Gastroesophageal sphincter (tissue), 4 donors: ENCODE data around the gene EVA1A. TPM values are rescaled to one million over a fixed set of nuclear protein-coding genes. Genes with fewer than 3 reads are reported as not detected.

Experiments used
- ATAC-seq: fragments of 150-250 bp; one replicate; pipeline ENCODE4 v1.9.1; 2016; ENCODE audit warnings: mild to moderate bottlenecking, moderate library complexity
- H3K27ac ChIP-seq, 4 donors: fragments of 200-600 bp; sonication (generic) in 3 of 4; 1 replicate in 3 of 4; 2 replicates in 1 of 4; pipeline ENCODE4 v1.5.1; 2016 to 2019
- H3K27me3 ChIP-seq: fragments of 200-600 bp; sonication (generic); one replicate; pipeline ENCODE4 v1.5.1; 2019
- H3K36me3 ChIP-seq, 2 donors: fragments of 200-600 bp; sonication (generic); one replicate each; pipeline ENCODE4 v1.5.1; 2019; ENCODE audit warnings: control low read depth in 1 of 2
- H3K4me1 ChIP-seq, 3 donors: fragments of 200-600 bp; sonication (generic); 1 replicate in 2 of 3; 2 replicates in 1 of 3; pipeline ENCODE4 v1.5.1; 2016 to 2019; ENCODE audit warnings: control low read depth in 2 of 3
- H3K4me3 ChIP-seq, 2 donors: fragments of 200-600 bp; sonication (generic); one replicate each; pipeline ENCODE4 v1.5.1; 2019; ENCODE audit warnings: mild to moderate bottlenecking in 1 of 2, moderate library complexity in 1 of 2
- H3K9me3 ChIP-seq, 3 donors: fragments of 200-600 bp; sonication (generic); one replicate each; pipeline ENCODE4 v1.5.1; 2017 to 2019; ENCODE audit warnings: control low read depth in 2 of 3
- CTCF ChIP-seq, 4 experiments: fragments of 200-600 bp in 2 of 4; fragments of 450-650 bp in 2 of 4; sonication (generic) in 1 of 4; IDR thresholded peaks; one replicate each; pipeline ENCODE4 v1.5.1; 2017 to 2019; ENCODE audit warnings: antibody characterized with exemption in 4 of 4, mild to moderate bottlenecking in 2 of 4, moderate library complexity in 2 of 4
- EP300 ChIP-seq: sonication (generic); formaldehyde crosslinking; IDR thresholded peaks from one replicate; pipeline ENCODE4 v1.6.1; 2017; ENCODE audit warnings: antibody characterized with exemption, mild to moderate bottlenecking
- POLR2A ChIP-seq, 2 donors: fragments of 450-650 bp; IDR thresholded peaks; one replicate each; pipeline ENCODE4 v1.6.1; 2017; ENCODE audit warnings: antibody characterized with exemption in 2 of 2, mild to moderate bottlenecking in 2 of 2, moderate library complexity in 1 of 2
- POLR2AphosphoS5 ChIP-seq: sonication (generic); formaldehyde crosslinking; IDR thresholded peaks from one replicate; pipeline ENCODE4 v1.6.1; 2017; ENCODE audit warnings: antibody characterized with exemption
- WGBS, 2 donors: methylation state at CpG; one replicate each; pipeline ENCODE4 v1.1.5; 2018; ENCODE audit warnings: low coverage in 1 of 2; 5-methylcytosine and 5-hydroxymethylcytosine counted together
- total RNA-seq, 4 donors: library from RNA; depleted of rRNA; stranded (reverse); fragments of >200 nt; gene quantifications; one replicate each; pipeline ENCODE4 v1.1.0, GENCODE V29; 2016

Gene EVA1A
- total RNA-seq, 4 donors from 2014 or later: 0.74 TPM; not detected in 3

- H3K4me1 ChIP-seq: no peaks in the 10 kb centered on the region
- ATAC-seq: no peak
- no peaks in the 10 kb centered on the region for H3K36me3 ChIP-seq
- H3K27ac ChIP-seq: no peak overlapping the region
- TF ChIP-seq POLR2A (IDR thresholded peaks at IDR 0.05) (no peak), POLR2AphosphoS5 (no peak), CTCF (IDR thresholded peaks at IDR 0.05) (no peak), EP300 (no peak)
- H3K4me3 ChIP-seq: no peak overlapping the region
- WGBS, 2 donors: 97% methylated on average over 3 of the region's 3 CpGs; no CpG with 5 or more reads in 1 of the 2 donors
- H3K27me3 ChIP-seq: no peaks in the 10 kb centered on the region
- H3K9me3 ChIP-seq: peaks cover 0 to 5% (median 0%) of the 10 kb centered on the region in 3 donors
These were observed 19.3 kb downstream of the EVA1A start for GRCh38 chr2:75541430-75541829.

- no peak overlapping the region for H3K4me3 ChIP-seq
- H3K4me1 ChIP-seq: no peaks in the 10 kb centered on the region
- no peaks in the 10 kb centered on the region for H3K36me3 ChIP-seq
- TF ChIP-seq EP300: no peak
- TF ChIP-seq POLR2AphosphoS5: no peak
- no peak for TF ChIP-seq CTCF (IDR thresholded peaks at IDR 0.05)
- TF ChIP-seq POLR2A (IDR thresholded peaks at IDR 0.05): no peak
- no peak for ATAC-seq
- H3K9me3 ChIP-seq: peaks cover 0 to 5% (median 0%) of the 10 kb centered on the region in 3 donors
- 98 to 100% methylated on average over 1 to 4 of the region's 4 CpGs for WGBS, 2 donors
- no peaks in the 10 kb centered on the region for H3K27me3 ChIP-seq
- no peak overlapping the region for H3K27ac ChIP-seq
These were observed 19.7 kb downstream of the EVA1A start for GRCh38 chr2:75540994-75541393.

- no peak for ATAC-seq
- no peak overlapping the region for H3K4me3 ChIP-seq
- no peaks in the 10 kb centered on the region for H3K36me3 ChIP-seq
- H3K4me1 ChIP-seq: no peaks in the 10 kb centered on the region
- WGBS, 2 donors: 24 to 34% methylated on average over 3 of the region's 3 CpGs
- no peak overlapping the region for H3K27ac ChIP-seq
- TF ChIP-seq POLR2AphosphoS5 (no peak), EP300 (no peak), POLR2A (IDR thresholded peaks at IDR 0.05) (no peak), CTCF (IDR thresholded peaks at IDR 0.05) (no peak)
- peaks cover 0 to 5% (median 0%) of the 10 kb centered on the region in 3 donors for H3K9me3 ChIP-seq
- H3K27me3 ChIP-seq: no peaks in the 10 kb centered on the region
These were observed 20.6 kb downstream of the EVA1A start for GRCh38 chr2:75539955-75540716.

DNA sequence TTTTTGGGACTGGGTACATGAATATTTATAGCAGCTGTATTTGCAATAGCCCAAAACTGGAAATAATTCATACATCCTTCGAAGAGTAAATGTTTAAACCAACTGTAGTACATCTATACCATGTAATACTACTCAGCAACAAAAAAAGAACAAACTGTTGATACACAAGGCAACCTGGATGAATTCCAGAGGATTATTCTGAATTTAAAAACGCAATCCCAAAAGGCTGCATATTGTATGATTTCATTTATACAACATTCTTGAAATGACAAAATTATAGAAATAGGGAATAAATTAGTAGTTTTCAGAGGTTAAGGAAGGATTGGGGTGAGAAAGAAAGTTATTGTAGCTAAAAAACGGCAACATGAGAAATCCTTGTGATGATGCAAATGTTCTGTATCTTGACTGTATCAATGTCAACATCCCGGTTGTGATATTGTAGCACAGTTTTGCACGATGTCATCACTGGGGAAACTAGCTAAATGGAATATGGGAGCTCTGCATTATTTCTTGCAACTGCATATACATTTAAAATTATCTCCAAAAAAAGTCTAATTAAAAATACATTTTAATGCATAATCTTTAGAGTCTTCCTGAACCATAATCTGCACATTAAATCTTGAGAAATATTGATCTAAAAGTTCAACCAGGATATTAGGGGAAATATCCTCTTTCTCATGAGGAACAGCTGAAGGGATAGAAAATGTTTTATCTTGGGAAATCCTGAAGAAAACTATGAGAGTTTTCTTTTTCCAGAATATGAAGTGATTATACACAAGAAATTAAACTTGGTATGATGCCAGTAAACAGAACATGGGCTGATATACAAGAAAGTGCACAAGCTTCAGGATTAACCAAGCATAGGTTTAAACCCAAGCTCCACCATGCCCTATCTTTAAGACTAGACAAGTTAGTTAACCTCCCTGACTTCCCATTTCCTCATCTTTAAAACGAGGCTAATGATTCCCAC is 21.9 kb downstream of the EVA1A start:
- no peak for ATAC-seq
- Histone ChIP-seq H3K36me3 (no peaks in the 10 kb centered on the region), H3K4me3 (no peak overlapping the region), H3K27ac (no peak overlapping the region), H3K27me3 (no peaks in the 10 kb centered on the region), H3K4me1 (no peaks in the 10 kb centered on the region), H3K9me3 (peaks cover 0 to 5% (median 0%) of the 10 kb centered on the region in 3 donors)
- TF ChIP-seq EP300 (no peak), POLR2A (IDR thresholded peaks at IDR 0.05) (no peak), POLR2AphosphoS5 (no peak), CTCF (IDR thresholded peaks at IDR 0.05) (no peak)
- WGBS, 2 donors: 63 to 67% methylated on average over 6 of the region's 6 CpGs
